Measurements from ENCODE around the gene DCX. TPM values are rescaled to one million over a fixed set of nuclear protein-coding genes. Genes with fewer than 3 reads are reported as not detected.

Gene DCX
- total RNA-seq, 1 donor from 2014 or later: not detected

DNA sequence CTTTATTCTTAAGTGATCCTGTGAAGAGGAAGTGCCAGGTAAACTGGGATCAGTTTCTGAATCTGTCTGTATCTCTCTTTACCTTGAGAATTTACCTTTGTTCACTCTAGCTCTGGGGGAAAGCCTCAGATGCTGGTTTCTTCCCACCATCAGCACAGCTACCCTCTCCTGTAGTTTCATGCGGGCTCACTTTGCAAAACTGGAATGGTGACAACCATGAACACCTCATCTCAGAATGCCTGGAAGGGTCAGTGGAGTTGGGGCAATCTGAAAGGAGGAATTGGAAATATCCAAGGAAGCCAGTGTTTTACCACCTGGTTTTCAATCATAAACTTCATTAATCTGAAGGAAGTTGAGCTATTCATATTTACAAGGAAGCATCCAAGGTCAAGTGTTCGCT is 30.8 kb upstream of the DCX start:
- Histone ChIP-seq H3K9me3 (no peaks in the 10 kb centered on the region), H3K27me3 (no peaks in the 10 kb centered on the region), H3K27ac (no peak overlapping the region), H3K4me3 (no peak overlapping the region), H3K4me1 (no peaks in the 10 kb centered on the region), H3K36me3 (no peaks in the 10 kb centered on the region)
- ATAC-seq (no peak), DNase-seq (no peak)
- intact Hi-C loops (cut with DNase I): no loop called here
- TF ChIP-seq, protein P1, sequence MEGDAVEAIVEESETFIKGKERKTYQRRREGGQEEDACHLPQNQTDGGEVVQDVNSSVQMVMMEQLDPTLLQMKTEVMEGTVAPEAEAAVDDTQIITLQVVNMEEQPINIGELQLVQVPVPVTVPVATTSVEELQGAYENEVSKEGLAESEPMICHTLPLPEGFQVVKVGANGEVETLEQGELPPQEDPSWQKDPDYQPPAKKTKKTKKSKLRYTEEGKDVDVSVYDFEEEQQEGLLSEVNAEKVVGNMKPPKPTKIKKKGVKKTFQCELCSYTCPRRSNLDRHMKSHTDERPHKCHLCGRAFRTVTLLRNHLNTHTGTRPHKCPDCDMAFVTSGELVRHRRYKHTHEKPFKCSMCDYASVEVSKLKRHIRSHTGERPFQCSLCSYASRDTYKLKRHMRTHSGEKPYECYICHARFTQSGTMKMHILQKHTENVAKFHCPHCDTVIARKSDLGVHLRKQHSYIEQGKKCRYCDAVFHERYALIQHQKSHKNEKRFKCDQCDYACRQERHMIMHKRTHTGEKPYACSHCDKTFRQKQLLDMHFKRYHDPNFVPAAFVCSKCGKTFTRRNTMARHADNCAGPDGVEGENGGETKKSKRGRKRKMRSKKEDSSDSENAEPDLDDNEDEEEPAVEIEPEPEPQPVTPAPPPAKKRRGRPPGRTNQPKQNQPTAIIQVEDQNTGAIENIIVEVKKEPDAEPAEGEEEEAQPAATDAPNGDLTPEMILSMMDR (IDR thresholded peaks at IDR 0.05): no peak

DNA sequence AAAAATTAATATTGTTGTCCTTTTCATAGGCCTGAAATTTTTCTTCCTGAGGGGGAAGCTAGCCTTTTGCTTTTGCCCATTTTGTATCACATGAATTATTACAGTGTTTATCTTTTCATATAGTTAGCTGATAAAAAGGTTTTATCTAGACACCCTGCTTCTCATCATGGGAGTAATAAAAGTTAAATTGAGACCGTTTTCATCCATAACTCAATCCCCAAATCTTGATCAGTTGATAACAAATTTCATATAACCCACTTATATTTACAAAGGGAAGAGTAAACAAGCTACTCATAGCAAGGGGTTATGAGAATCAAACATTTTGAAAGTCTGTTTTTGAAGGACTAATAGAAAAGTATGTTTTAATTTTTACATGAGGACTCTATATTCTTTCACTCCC is 23.5 kb upstream of the DCX start:
- H3K4me1 ChIP-seq: no peaks in the 10 kb centered on the region
- no peak overlapping the region for H3K4me3 ChIP-seq
- TF ChIP-seq, protein P1 (IDR thresholded peaks at IDR 0.05): no peak
- no peaks in the 10 kb centered on the region for H3K27me3 ChIP-seq
- no peak for DNase-seq
- H3K27ac ChIP-seq: no peak overlapping the region
- intact Hi-C loops (cut with DNase I): no loop called here
- H3K36me3 ChIP-seq: no peaks in the 10 kb centered on the region
- no peak for ATAC-seq
- no peaks in the 10 kb centered on the region for H3K9me3 ChIP-seq

DNA sequence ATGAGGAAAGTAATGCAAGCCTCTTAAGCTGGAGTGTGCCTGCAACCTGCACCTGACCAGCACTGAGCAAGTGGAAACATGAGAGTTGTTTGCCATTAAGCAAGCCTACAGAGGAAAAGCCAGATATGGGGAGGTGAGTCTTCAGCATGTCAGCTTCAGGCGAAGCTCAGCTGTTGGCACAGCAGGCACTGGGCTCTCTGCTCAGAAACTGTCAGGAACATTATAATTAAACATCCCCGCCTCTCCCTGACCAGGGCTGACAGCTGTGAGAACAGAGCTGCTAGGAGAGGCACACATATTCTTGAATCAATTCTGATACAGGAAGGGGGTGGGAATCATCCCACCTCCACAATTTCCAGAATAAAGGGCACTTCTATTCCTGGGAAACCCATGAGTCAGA is 19.0 kb upstream of the DCX start:
- DNase-seq (no peak), ATAC-seq (no peak)
- Histone ChIP-seq H3K4me1 (no peaks in the 10 kb centered on the region), H3K27ac (no peak overlapping the region), H3K4me3 (no peak overlapping the region), H3K36me3 (no peaks in the 10 kb centered on the region), H3K9me3 (no peaks in the 10 kb centered on the region), H3K27me3 (no peaks in the 10 kb centered on the region)
- intact Hi-C loops (cut with DNase I): no loop called here
- TF ChIP-seq, protein P1 (IDR thresholded peaks at IDR 0.05): no peak

DNA sequence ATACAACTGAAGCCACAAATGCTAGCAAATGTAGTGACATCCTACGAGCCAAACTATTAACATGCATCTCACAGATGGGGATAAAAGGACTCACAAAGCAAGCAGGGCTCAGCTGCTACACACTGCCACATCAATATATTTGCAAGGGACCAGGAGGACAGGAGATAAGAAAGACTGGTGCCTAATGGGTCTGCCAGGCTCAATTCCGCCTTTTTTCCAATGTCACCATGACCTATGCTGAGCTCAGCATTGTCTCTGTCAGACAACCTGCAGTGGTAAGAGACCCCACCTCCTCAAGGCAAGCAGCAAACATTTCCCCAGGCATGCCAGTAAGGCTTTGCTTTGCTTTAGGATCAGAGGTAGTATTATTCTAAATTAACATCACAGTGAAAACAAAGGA is 435 bp downstream of the DCX start:
- TF ChIP-seq, protein P1 (IDR thresholded peaks at IDR 0.05): no peak
- ATAC-seq: no peak
- intact Hi-C loops (cut with DNase I): no loop called here
- Histone ChIP-seq H3K4me1 (no peaks in the 10 kb centered on the region), H3K9me3 (no peaks in the 10 kb centered on the region), H3K27me3 (no peaks in the 10 kb centered on the region), H3K36me3 (no peaks in the 10 kb centered on the region), H3K27ac (no peak overlapping the region), H3K4me3 (no peak overlapping the region)
- no peak for DNase-seq

DNA sequence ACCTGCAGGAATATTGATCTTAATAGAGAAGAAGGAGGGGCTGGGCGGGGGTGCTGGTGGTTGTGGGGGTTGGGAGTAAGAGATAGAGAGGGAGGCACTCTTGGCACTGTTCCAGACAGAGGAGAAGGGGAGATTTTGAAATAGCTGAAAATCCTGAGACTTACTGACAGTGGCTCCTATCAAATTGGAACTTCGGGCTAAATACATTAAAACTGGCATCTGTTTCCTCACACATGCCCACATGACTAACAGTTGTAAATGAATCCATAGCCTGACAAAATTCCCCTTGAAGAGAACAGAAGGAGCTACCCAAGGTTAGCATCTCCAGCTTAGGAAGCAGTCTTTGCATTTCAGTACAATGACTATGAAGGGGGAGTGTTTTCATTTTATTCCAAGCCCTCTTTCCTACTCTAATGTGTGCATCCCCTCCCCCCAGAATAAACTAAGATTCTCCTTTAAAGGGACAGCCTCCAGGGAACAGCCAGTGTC is 1.4 kb downstream of the DCX start:
- Histone ChIP-seq H3K27me3 (no peaks in the 10 kb centered on the region), H3K4me1 (no peaks in the 10 kb centered on the region), H3K9me3 (no peaks in the 10 kb centered on the region), H3K27ac (no peak overlapping the region), H3K36me3 (no peaks in the 10 kb centered on the region), H3K4me3 (no peak overlapping the region)
- TF ChIP-seq, protein P1 (IDR thresholded peaks at IDR 0.05): no peak
- DNase-seq (no peak), ATAC-seq (no peak)
- intact Hi-C loops (cut with DNase I): no loop called here

DNA sequence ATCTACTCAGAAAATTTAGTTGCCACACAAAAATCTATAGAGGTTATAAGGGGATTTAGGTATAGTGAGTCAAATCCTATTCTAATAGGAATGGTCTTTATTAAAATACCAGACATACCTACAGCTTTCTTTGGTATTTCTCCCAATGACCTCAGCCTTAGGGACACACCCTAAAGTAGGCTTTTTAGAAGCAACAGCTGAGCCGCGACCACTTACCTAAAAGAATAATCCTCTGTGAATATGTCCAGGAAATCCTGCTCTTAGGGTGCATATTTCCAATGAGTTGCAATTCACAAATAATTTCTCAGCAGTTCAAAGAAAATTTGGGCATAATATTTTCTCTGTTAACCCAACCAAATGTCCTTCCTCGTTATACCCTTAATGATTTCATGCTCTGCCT is 2.7 kb downstream of the DCX start:
- Histone ChIP-seq H3K27me3 (no peaks in the 10 kb centered on the region), H3K4me1 (no peaks in the 10 kb centered on the region), H3K9me3 (no peaks in the 10 kb centered on the region), H3K27ac (no peak overlapping the region), H3K36me3 (no peaks in the 10 kb centered on the region), H3K4me3 (no peak overlapping the region)
- no peak for ATAC-seq
- no peak for DNase-seq
- TF ChIP-seq, protein P1 (IDR thresholded peaks at IDR 0.05): no peak
- intact Hi-C loops (cut with DNase I): no loop called here
